GM12878 (cell line): ENCODE data around the gene SDCCAG8. TPM values are rescaled to one million over a fixed set of nuclear protein-coding genes. Genes with fewer than 3 reads are reported as not detected.
A peak's percentile ranks its signal among the peaks of the same experiment; 100 is the strongest.

Experiments used
- ATAC-seq: fragments of 200-7000 bp; cut with Tn5 transposase; 3 replicates; pipeline ENCODE4 v1.9.1; 2020; ENCODE audit warnings: mild to moderate bottlenecking, moderate library complexity
- BruUV-seq: library from RNA; stranded (reverse); fragments of 400-500 nt; replicated peaks from 2 replicates; lab custom pipeline; 2021; lab: Mats Ljungman, UMichigan
- CTCF ChIA-PET: fragments of 300-600 bp; sonication (Branson Sonifier 250); formaldehyde crosslinking; extraction: SDS; loops from one replicate; lab custom pipeline; 2021; ENCODE audit warnings: inconsistent platforms; lab: Yijun Ruan, JAX
- POLR2A ChIA-PET: fragments of 350-600 bp; formaldehyde crosslinking; extraction: SDS; loops from one replicate; lab custom pipeline; 2021; ENCODE audit warnings: inconsistent platforms; lab: Charles Lee
- RAD21 ChIA-PET: fragments of 300-600 bp; sonication (Branson Sonifier 250); formaldehyde crosslinking; loops from one replicate; lab custom pipeline; 2023; ENCODE audit warnings: antibody characterized with exemption; ENCODE audit not compliant: unreplicated experiment; lab: Charles Lee
- SMC1A ChIA-PET: fragments of 300-600 bp; sonication (Branson Sonifier 250); formaldehyde crosslinking; loops from one replicate; lab custom pipeline; 2023; ENCODE audit not compliant: unreplicated experiment, uncharacterized antibody; lab: Charles Lee
- DNase-seq: peaks from one replicate; pipeline ENCODE4 v3.0.0-alpha.2; 2011; ENCODE audit warnings: low read depth, low spot score
- FAIRE-seq: peaks from 3 replicates; lab custom pipeline; 2011; peaks lifted over from hg19 to GRCh38; lab: Jason Lieb, UNC
- H2AFZ ChIP-seq: 2 replicates; pipeline ENCODE4 v1.6.0; 2011; ENCODE audit warnings: low read depth, low read length, control low read depth; ENCODE audit not compliant: control insufficient read depth
- H3K27ac ChIP-seq: 2 replicates; pipeline ENCODE4 v1.5.1; 2011; ENCODE audit warnings: control low read depth; ENCODE audit not compliant: control insufficient read depth, insufficient read depth
- H3K27me3 ChIP-seq, 2 experiments: replicated peaks in 1 of 2; 2 replicates each; pipeline versions ENCODE4 v1.6.0 to v1.6.1; 2011; ENCODE audit warnings: low read length in 1 of 2; ENCODE audit not compliant: control insufficient read depth in 2 of 2, insufficient read depth in 2 of 2
- H3K36me3 ChIP-seq, 2 experiments: 2 replicates each; pipeline ENCODE4 v1.5.1; 2011; ENCODE audit warnings: low read length in 1 of 2; ENCODE audit not compliant: control insufficient read depth in 2 of 2, insufficient read depth in 2 of 2
- H3K4me1 ChIP-seq: 2 replicates; pipeline ENCODE4 v1.6.1; 2011; ENCODE audit warnings: mild to moderate bottlenecking, low read length, moderate library complexity, mixed read lengths; ENCODE audit not compliant: control insufficient read depth, insufficient read depth
- H3K4me2 ChIP-seq: 2 replicates; pipeline ENCODE4 v1.6.0; 2011; ENCODE audit warnings: control low read depth; ENCODE audit not compliant: control insufficient read depth, insufficient read depth
- H3K4me3 ChIP-seq: fragments of 200-600 bp; sonication (generic); 2 replicates; pipeline ENCODE4 v1.5.1; 2016
- H3K79me2 ChIP-seq: 2 replicates; pipeline ENCODE4 v1.6.0; 2011; ENCODE audit warnings: low read length; ENCODE audit not compliant: control insufficient read depth, insufficient read depth
- H3K9ac ChIP-seq: 2 replicates; pipeline ENCODE4 v1.8.0; 2011; ENCODE audit warnings: low read length, control low read depth, mixed read lengths; ENCODE audit not compliant: control insufficient read depth, insufficient read depth
- H3K9me3 ChIP-seq: replicated peaks from 3 replicates; pipeline ENCODE4 v1.5.1; 2011; ENCODE audit warnings: mild to moderate bottlenecking, low read length; ENCODE audit not compliant: control insufficient read depth, insufficient read depth
- H4K20me1 ChIP-seq: 2 replicates; pipeline ENCODE4 v1.6.0; 2011; ENCODE audit not compliant: control insufficient read depth, insufficient read depth
- CBFB ChIP-seq: IDR thresholded peaks from 2 replicates; pipeline ENCODE4 v1.6.1; 2016; ENCODE audit warnings: antibody characterized with exemption, low read depth
- CBX3 ChIP-seq: fragments of 200-600 bp; sonication (generic); IDR thresholded peaks from 2 replicates; pipeline ENCODE4 v1.6.1; 2016; ENCODE audit warnings: low read depth, borderline replicate concordance
- ESRRA ChIP-seq: IDR thresholded peaks from 2 replicates; pipeline ENCODE4 v1.6.1; 2012; ENCODE audit warnings: mild to moderate bottlenecking, low read length, improper control_type of control experiment
- HDAC6 ChIP-seq: fragments of 200-600 bp; sonication (generic); IDR thresholded peaks from one replicate; pipeline ENCODE4 v1.8.0; 2017; ENCODE audit warnings: antibody characterized with exemption; ENCODE audit not compliant: unreplicated experiment
- KLF5 ChIP-seq: fragments of 450-650 bp; IDR thresholded peaks from 2 replicates; pipeline ENCODE4 v1.6.1; 2014; ENCODE audit warnings: mild to moderate bottlenecking; ENCODE audit not compliant: partially characterized antibody
- LARP7 ChIP-seq: fragments of 450-650 bp; IDR thresholded peaks from 2 replicates; pipeline ENCODE4 v1.6.1; 2017; ENCODE audit warnings: mild to moderate bottlenecking
- MEF2B ChIP-seq: fragments of 450-650 bp; IDR thresholded peaks from 2 replicates; pipeline ENCODE4 v1.6.1; 2018; ENCODE audit warnings: mild to moderate bottlenecking, moderate library complexity; ENCODE audit not compliant: partially characterized antibody, poor library complexity, severe bottlenecking
- MXI1 ChIP-seq: fragments of 150-350 bp; IDR thresholded peaks from 2 replicates; pipeline ENCODE4 v1.6.1; 2011; ENCODE audit warnings: low read depth, mild to moderate bottlenecking, inconsistent platforms, low read length, improper control_type of control experiment
- SIN3A ChIP-seq: IDR thresholded peaks from 2 replicates; pipeline ENCODE4 v1.6.1; 2012; ENCODE audit warnings: low read depth, low read length, improper control_type of control experiment
- STAT3 ChIP-seq: IDR thresholded peaks from 2 replicates; pipeline ENCODE4 v1.6.1; 2011; ENCODE audit warnings: low read depth, low read length, improper control_type of control experiment
- TARDBP ChIP-seq: IDR thresholded peaks from 2 replicates; pipeline ENCODE4 v1.6.1; 2016; ENCODE audit warnings: borderline replicate concordance
- TCF7 ChIP-seq: IDR thresholded peaks from 2 replicates; pipeline ENCODE4 v1.6.1; 2014; ENCODE audit warnings: antibody characterized with exemption, borderline replicate concordance
- YY1 ChIP-seq: IDR thresholded peaks from 2 replicates; pipeline ENCODE4 v1.6.1; 2011; ENCODE audit warnings: low read depth, mild to moderate bottlenecking, low read length
- ZNF687 ChIP-seq: fragments of 450-650 bp; IDR thresholded peaks from 2 replicates; pipeline ENCODE4 v1.6.1; 2017; ENCODE audit warnings: mild to moderate bottlenecking, moderate library complexity
- WGBS: methylation state at CpG from one replicate; pipeline ENCODE4 v1.1.6; 2016; ENCODE audit warnings: low lambda C conversion rate; ENCODE audit not compliant: insufficient replicate concordance, insufficient coverage; ENCODE audit errors: missing lambda C conversion rate; 5-methylcytosine and 5-hydroxymethylcytosine counted together
- in situ Hi-C: fragments of 300-500 bp; cut with MboI; formaldehyde crosslinking; loops from 9 replicates; pipeline ENCODE4 v1.14.3; 2018; ENCODE audit warnings: mixed read lengths
- intact Hi-C: fragments of 100-400 bp; cut with micrococcal nuclease; formaldehyde crosslinking; loops from one replicate; pipeline ENCODE4 v1.14.2; 2022; ENCODE audit not compliant: unreplicated experiment
- polyA plus RNA-seq, 11 experiments: library from polyadenylated mRNA; depleted of rRNA in 4 of 11; unstranded in 6 of 11; stranded (reverse) in 5 of 11; fragments of >200 nt; fragmentation: Nextera tagmentation in 4 of 11; fragmentation: Illumina TruSeq in 1 of 11; extraction: Ambion mirVana in 4 of 11; extraction: Trizol in 1 of 11; gene quantifications; 1 replicate in 1 of 11; 2 replicates in 10 of 11; pipeline versions ENCODE4 v1.2.1 to v1.2.3, GENCODE V29; 2011 to 2016; ENCODE audit warnings: inconsistent platforms in 2 of 11, missing spikeins in 2 of 11, low read depth in 1 of 11
- total RNA-seq, 4 experiments: library from RNA; depleted of rRNA in 3 of 4; stranded (reverse); fragments of >200 nt in 3 of 4; fragmentation: Illumina TruSeq in 1 of 4; extraction: Trizol in 1 of 4; gene quantifications; 2 replicates each; pipeline versions ENCODE4 v1.2.1 to v1.2.3, GENCODE V29; 2013 to 2021
- TF ChIP-seq, protein P1 (sequence below): fragments of 450-650 bp; IDR thresholded peaks from 2 replicates; pipeline ENCODE4 v1.6.1; 2017; ENCODE audit warnings: mild to moderate bottlenecking, low read depth, inconsistent platforms; ENCODE audit not compliant: poor library complexity, severe bottlenecking

The SDCCAG8 gene
- total and polyA plus RNA-seq, 10 of the 15 experiments (the other 5 are each of a cell fraction or from before 2014, with no cell fraction given) = 15.0 to 25.6 (median 20.6) TPM

DNA sequence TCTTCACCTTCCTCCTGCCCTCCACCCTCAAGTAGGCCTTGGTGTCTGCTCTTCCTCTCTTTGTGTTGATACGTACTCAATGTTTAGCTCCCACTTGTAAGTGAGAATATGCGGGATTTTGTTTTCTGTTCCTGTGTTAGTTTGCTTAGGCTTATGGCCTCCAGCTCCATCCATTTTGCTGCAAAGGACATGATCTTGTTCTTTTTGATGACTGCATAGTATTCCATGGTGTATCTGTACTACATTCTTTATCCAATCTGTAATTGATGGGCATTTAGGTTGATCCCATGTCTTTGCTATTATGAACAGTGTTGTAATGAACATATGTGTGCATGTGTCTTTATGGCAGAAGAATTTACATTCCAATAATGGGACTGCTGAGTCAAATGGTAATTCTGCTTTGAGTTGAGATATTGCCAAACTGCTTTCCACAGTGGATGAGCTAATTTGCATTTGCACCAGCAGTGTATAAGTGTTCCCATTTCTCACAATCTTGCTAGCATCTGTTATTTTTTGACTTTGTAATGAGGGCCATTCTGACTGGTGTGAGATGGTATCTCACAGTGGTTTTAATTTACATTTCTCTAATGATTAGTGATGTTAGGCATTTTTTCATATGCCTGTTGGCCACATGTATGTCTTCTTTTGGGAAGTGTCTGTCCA, 272.7 kb downstream of the SDCCAG8 start:
- ChIA-PET POLR2A (interaction anchor here (0.6 to 0.7 kb wide), 2 partner anchors 117 to 127 kb away, joined by 3 to 4 read pairs; no protein-coding TSS in a partner anchor), CTCF (interaction anchor here (0.8 kb wide), 1 partner anchor 8 kb away, joined by 3 read pairs; no protein-coding TSS in a partner anchor), SMC1A (no interaction called here), RAD21 (no interaction called here)
- no peaks in the 10 kb centered on the region for H3K27me3 ChIP-seq
- in situ Hi-C loops = no loop called here
- FAIRE-seq = peak; percentile 52
- ATAC-seq = no peak
- no peak overlapping the region for H3K9ac ChIP-seq
- no peaks in the 10 kb centered on the region for H3K36me3 ChIP-seq
- intact Hi-C loops = no loop called here
- no peaks in the 10 kb centered on the region for H3K79me2 ChIP-seq
- no peak overlapping the region for H3K27ac ChIP-seq
- no peaks in the 10 kb centered on the region for H4K20me1 ChIP-seq
- no peak overlapping the region for H2AFZ ChIP-seq
- DNase-seq = no peak
- 96% methylated on average over 2 of the region's 2 CpGs for WGBS
- no TSS peak for BruUV-seq
- TF ChIP-seq, protein P1, sequence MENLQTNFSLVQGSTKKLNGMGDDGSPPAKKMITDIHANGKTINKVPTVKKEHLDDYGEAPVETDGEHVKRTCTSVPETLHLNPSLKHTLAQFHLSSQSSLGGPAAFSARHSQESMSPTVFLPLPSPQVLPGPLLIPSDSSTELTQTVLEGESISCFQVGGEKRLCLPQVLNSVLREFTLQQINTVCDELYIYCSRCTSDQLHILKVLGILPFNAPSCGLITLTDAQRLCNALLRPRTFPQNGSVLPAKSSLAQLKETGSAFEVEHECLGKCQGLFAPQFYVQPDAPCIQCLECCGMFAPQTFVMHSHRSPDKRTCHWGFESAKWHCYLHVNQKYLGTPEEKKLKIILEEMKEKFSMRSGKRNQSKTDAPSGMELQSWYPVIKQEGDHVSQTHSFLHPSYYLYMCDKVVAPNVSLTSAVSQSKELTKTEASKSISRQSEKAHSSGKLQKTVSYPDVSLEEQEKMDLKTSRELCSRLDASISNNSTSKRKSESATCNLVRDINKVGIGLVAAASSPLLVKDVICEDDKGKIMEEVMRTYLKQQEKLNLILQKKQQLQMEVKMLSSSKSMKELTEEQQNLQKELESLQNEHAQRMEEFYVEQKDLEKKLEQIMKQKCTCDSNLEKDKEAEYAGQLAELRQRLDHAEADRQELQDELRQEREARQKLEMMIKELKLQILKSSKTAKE = no peak
- TF ChIP-seq CBX3 (no peak), LARP7 (no peak), SIN3A (no peak), ZNF687 (no peak), MXI1 (no peak), HDAC6 (no peak), TCF7 (no peak), STAT3 (no peak), KLF5 (no peak), ESRRA (no peak), TARDBP (no peak), CBFB (no peak), YY1 (no peak), MEF2B (no peak)
- H3K4me2 ChIP-seq = no peak overlapping the region
- no peaks in the 10 kb centered on the region for H3K4me1 ChIP-seq
- no peak overlapping the region for H3K4me3 ChIP-seq
- H3K9me3 ChIP-seq = no peaks in the 10 kb centered on the region
